ENCODE results near the gene CCNQ. TPM values are rescaled to one million over a fixed set of nuclear protein-coding genes. Genes with fewer than 3 reads are reported as not detected.

The CCNQ gene
- total RNA-seq, 1 donor = 38.9 TPM

DNA sequence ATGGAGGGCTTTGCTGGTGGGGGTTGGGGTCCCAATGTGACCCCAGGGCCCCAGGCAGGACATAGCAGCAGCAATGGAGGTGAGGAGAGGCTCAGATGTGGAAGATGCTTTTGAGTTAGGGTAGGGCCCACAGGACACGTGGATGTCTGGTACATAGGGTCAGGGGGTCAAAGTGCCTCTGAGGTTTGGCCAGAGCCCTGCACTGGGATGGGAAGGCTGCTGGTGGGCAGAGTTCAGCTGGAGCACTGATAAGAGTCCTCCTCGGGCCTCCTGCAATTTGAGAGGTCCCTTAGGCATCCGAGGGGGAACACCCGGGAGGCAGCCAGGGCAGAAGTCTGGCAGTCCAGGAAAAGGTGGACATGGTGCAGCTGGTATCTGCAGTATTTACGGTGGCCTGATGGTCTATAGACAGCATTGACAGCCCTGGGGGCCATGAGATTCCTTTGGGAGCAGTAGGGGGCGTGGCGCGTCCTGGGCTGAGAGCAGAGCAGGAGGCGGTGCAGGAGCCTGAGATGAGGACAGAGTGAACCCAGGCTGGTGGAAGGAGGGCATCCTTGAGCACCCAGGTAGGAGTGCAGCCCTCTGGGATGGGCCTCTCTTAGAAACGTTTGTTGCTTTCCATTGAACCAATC, 22.6 kb downstream of the CCNQ start:
- DNase-seq (ENCODE audit: low read depth) = no peak
- TF ChIP-seq, protein P1, sequence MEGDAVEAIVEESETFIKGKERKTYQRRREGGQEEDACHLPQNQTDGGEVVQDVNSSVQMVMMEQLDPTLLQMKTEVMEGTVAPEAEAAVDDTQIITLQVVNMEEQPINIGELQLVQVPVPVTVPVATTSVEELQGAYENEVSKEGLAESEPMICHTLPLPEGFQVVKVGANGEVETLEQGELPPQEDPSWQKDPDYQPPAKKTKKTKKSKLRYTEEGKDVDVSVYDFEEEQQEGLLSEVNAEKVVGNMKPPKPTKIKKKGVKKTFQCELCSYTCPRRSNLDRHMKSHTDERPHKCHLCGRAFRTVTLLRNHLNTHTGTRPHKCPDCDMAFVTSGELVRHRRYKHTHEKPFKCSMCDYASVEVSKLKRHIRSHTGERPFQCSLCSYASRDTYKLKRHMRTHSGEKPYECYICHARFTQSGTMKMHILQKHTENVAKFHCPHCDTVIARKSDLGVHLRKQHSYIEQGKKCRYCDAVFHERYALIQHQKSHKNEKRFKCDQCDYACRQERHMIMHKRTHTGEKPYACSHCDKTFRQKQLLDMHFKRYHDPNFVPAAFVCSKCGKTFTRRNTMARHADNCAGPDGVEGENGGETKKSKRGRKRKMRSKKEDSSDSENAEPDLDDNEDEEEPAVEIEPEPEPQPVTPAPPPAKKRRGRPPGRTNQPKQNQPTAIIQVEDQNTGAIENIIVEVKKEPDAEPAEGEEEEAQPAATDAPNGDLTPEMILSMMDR (IDR thresholded peaks at IDR 0.05; ENCODE audit: insufficient read depth, low read depth, low read length) = no peak
- H3K4me3 ChIP-seq (ENCODE audit: low read depth, low read length) = no peak overlapping the region

DNA sequence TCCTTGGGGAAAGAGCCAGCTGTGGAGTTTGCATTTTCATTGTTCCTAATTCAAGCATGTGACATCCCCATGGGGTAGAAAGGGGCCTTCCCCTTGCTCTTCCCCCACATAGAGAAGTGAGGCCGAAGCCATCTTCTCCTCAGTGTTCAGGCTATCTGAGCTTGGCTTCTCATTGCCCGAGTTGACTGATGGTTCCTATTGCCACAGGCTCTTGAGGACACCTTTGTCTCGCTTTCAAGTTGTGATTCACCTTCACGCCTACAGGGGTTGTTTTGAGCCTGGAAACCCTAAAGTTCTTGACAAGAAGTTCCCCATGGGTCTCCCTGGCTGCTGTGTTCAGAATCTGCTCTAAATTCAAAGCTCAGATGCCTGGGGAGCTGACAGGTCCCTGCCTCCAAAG, 25.0 kb downstream of the CCNQ start:
- no peak overlapping the region for H3K4me3 ChIP-seq (ENCODE audit: low read depth, low read length)
- TF ChIP-seq, protein P1 (IDR thresholded peaks at IDR 0.05; ENCODE audit: insufficient read depth, low read depth, low read length) = no peak
- no peak for DNase-seq (ENCODE audit: low read depth)

DNA sequence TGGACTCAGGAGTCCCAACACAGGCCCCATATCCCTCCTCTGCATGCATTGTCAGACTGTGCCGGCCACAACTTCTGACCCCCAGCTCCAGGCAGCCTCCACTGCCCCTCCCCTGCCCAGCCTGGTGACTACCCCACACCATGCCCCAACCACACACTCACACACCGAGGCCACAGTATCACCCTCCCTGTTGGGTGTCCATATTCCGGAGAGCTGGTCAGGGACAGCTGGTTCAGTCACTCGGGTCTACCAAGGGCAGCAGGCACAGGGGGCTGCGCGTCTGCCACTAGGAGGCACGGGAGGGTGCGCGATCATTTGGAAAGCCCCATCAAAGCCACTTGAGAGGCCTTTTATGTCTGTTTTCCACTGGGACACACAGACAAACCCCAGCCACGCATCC, 26.3 kb downstream of the CCNQ start:
- no peak overlapping the region for H3K4me3 ChIP-seq (ENCODE audit: low read depth, low read length)
- no peak for DNase-seq (ENCODE audit: low read depth)
- TF ChIP-seq, protein P1 (IDR thresholded peaks at IDR 0.05; ENCODE audit: insufficient read depth, low read depth, low read length) = no peak

DNA sequence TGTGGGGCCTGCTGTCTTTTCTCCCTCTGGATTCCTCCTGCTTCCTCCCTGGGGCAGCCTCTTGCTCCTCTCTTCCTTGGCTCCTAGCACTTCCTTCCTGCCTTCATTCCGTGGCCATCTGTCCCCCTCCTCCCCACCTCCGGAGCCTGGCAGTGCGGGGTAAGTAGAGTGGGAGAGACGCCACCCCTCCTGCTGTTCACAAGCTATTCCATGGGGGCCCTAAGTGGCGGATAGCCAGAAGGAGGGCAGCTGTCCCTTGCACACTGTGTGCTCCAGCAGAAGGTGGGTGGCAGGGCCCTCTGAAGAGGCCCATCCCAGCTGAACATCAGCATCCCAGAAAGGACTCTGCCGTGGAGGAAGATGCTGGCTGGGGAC, 27.4 kb downstream of the CCNQ start:
- DNase-seq (ENCODE audit: low read depth) = no peak
- TF ChIP-seq, protein P1 (IDR thresholded peaks at IDR 0.05; ENCODE audit: insufficient read depth, low read depth, low read length) = no peak

DNA sequence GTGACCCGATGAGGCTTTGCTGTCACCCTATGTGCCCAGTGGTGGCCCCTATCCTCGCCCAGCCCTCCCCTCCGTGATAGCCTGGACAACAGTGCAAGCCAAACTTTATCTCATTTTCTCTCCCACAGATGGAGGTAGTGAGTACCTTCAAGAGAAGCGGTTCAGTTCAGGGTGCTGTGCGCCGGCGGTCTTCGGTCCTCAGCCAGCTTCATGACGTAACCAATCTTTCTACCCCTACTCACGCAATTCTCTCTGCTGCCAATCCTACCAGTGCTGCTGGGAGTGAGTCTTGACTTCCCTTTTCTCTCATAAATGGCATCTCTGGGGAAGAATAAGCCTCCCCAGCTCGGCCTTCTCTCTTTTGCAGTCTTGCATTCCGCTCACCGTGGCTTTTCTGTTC, 29.5 kb downstream of the CCNQ start:
- DNase-seq (ENCODE audit: low read depth) = no peak
- no peak overlapping the region for H3K4me3 ChIP-seq (ENCODE audit: low read depth, low read length)
- TF ChIP-seq, protein P1 (IDR thresholded peaks at IDR 0.05; ENCODE audit: insufficient read depth, low read depth, low read length) = no peak

More for the DNA sequence above, 27.4 kb downstream of the CCNQ start:
- no peak overlapping the region for H3K4me3 ChIP-seq (ENCODE audit: low read depth, low read length)

DNA sequence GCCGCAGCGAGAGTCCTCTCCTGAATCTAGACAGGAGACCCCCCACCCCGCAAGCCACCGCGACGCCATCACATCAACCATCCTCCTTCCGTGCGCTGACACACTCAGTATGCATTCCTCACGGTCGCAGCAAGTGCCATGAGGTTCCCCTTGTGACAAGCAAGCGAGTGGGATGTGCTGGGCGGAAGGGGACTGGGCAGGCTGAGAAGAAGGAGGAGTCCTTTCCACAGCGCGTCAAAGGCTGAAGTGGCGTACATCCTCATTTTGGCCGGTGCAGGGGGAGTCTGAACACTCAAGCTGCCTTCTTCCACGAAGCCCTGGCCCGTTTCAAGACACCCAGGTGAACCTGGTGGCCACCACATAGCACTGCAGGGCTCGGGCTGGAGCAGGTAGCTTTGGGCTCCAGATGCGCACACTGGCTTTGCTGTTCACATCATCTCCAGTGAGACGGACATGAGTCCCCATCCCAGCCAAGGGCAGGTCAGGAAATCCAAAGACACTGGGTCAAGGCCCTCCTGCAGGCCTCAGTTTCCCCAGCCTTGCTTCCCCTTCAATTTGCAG, 30.4 kb downstream of the CCNQ start:
- TF ChIP-seq, protein P1 (IDR thresholded peaks at IDR 0.05; ENCODE audit: insufficient read depth, low read depth, low read length) = no peak
- DNase-seq (ENCODE audit: low read depth) = no peak

More for the DNA sequence above, 30.4 kb downstream of the CCNQ start:
- no peak overlapping the region for H3K4me3 ChIP-seq (ENCODE audit: low read depth, low read length)

Data from fibroblast of villous mesenchyme (primary cell).